SK-N-MC (cell line): ENCODE data around the gene RHOH.

Experiments
- EZH2 ChIP-seq: fragments of 200-600 bp; sonication (generic); IDR thresholded peaks from one replicate; pipeline ENCODE4 v1.6.1; 2017; ENCODE audit warnings: antibody characterized with exemption
- POLR2AphosphoS5 ChIP-seq: IDR thresholded peaks from 2 replicates; pipeline ENCODE4 v1.6.1; 2012; ENCODE audit warnings: mild to moderate bottlenecking, low read depth, low read length, borderline replicate concordance

DNA sequence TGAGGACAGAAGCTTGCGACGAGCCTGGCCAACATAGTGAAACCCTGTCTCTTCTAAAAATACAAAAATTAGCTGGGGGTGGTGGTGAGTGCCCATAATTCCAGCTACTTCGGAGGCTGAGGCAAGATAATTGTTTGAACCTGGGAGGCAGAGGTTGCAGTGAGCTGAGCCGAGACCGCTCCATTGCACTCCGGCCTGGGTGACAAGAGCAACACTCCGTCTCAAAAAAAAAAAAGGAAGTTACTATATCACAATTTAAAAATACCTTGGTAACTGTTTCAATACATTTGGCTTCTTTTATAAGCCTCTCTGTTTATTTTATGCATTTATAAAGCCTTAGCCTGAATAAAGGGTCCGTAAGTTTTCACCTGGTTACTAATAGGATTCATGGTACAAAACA is 91.7 kb downstream of the RHOH start:
- TF ChIP-seq EZH2 (no peak), POLR2AphosphoS5 (no peak)
